Measurements from ENCODE around the gene RINL. TPM values are rescaled to one million over a fixed set of nuclear protein-coding genes. Genes with fewer than 3 reads are reported as not detected.

Gene RINL
- polyA plus RNA-seq, 1 donor from 2014 or later, result 0.77 TPM

GRCh38 chr19:38922482-38922881 lies 44.4 kb upstream of the RINL start:
- no peak for TF ChIP-seq SMC3 (conservative IDR thresholded peaks at IDR 0.05; ENCODE audit: poor library complexity)
- TF ChIP-seq EZH2 (IDR thresholded peaks at IDR 0.05; ENCODE audit: borderline replicate concordance, insufficient read depth, low read length, poor library complexity, severe bottlenecking), result no peak
- no peak for TF ChIP-seq TAF1 (IDR thresholded peaks at IDR 0.05; ENCODE audit: low read depth)
- TF ChIP-seq MXI1 (conservative IDR thresholded peaks at IDR 0.05; ENCODE audit: poor library complexity, severe bottlenecking), result no peak
- TF ChIP-seq, protein P1, sequence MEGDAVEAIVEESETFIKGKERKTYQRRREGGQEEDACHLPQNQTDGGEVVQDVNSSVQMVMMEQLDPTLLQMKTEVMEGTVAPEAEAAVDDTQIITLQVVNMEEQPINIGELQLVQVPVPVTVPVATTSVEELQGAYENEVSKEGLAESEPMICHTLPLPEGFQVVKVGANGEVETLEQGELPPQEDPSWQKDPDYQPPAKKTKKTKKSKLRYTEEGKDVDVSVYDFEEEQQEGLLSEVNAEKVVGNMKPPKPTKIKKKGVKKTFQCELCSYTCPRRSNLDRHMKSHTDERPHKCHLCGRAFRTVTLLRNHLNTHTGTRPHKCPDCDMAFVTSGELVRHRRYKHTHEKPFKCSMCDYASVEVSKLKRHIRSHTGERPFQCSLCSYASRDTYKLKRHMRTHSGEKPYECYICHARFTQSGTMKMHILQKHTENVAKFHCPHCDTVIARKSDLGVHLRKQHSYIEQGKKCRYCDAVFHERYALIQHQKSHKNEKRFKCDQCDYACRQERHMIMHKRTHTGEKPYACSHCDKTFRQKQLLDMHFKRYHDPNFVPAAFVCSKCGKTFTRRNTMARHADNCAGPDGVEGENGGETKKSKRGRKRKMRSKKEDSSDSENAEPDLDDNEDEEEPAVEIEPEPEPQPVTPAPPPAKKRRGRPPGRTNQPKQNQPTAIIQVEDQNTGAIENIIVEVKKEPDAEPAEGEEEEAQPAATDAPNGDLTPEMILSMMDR (IDR thresholded peaks at IDR 0.05; ENCODE audit: poor library complexity, severe bottlenecking), result no peak
- no peak for TF ChIP-seq POLR2AphosphoS5 (IDR thresholded peaks at IDR 0.05)
- no peak for TF ChIP-seq EP300 (conservative IDR thresholded peaks at IDR 0.05; ENCODE audit: poor library complexity, severe bottlenecking)
- no peak for TF ChIP-seq REST (IDR thresholded peaks at IDR 0.05; ENCODE audit: borderline replicate concordance)
- TF ChIP-seq RAD21 (conservative IDR thresholded peaks at IDR 0.05), result no peak
- Histone ChIP-seq H3K9me3 (ENCODE audit: low read length) (no peaks in the 10 kb centered on the region), H2AFZ (ENCODE audit: low read depth, low read length) (no peak overlapping the region), H3K9ac (ENCODE audit: low read length) (no peak overlapping the region), H3K9me2 (ENCODE audit: insufficient read depth, low read length) (no peaks in the 10 kb centered on the region), H3K36me3 (ENCODE audit: insufficient read depth, low read length) (no peaks in the 10 kb centered on the region), H3K27ac (ENCODE audit: low read length) (no peak overlapping the region), H3K4me3 (ENCODE audit: low read length) (no peak overlapping the region), H3K4me2 (ENCODE audit: low read length) (no peak overlapping the region), H3K27me3 (ENCODE audit: insufficient read depth, low read depth, low read length) (no peaks in the 10 kb centered on the region), H3K79me2 (replicated peaks; ENCODE audit: insufficient read depth, low read length) (no peaks in the 10 kb centered on the region), H3F3A (ENCODE audit: insufficient read depth, low read length, poor library complexity, severe bottlenecking) (no peaks in the 10 kb centered on the region), H4K20me1 (ENCODE audit: insufficient read depth) (no peaks in the 10 kb centered on the region)

DNA sequence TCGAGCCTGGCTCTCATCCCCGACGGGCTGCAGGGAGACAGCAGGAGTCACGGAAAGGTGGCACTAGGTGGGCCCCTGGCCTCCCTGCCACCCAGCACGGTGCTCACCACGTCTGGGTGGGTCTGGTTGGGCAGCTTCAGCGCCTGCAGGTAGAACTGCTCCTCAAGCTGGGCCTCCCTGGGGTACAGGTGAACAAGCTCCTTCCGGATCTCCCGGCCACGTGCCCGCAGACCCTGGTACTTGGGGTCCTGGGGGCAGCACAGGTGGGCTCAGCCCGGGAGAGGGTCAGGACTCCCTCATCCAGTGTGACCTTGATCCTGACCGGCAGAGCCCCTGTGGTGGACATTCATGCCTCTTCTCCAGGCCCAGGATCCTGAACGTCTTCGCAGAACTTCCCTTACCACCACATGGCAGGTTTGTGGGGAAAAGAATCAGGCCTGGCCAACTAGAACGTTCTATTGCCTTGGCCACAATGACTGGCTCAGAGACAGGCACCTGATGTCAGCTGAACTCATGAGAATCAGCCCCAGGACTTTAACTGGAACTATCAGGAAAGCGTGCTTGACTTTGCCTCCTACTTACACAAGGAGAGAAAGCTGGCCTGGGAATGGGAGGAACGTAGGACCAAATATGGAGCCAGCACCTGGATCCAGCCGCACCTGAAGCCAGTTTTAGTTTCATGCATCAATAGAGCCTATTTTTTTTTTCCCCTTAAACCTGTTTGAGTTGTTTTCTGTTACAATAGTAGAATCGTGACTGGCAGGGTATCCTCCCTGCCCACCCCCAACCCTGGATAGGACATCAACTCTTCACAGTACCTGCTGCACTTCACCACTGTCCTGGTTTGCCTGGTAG lies 43.6 kb upstream of the RINL start:
- Histone ChIP-seq H3K4me3 (ENCODE audit: low read length) (no peak overlapping the region), H3F3A (ENCODE audit: insufficient read depth, low read length, poor library complexity, severe bottlenecking) (no peaks in the 10 kb centered on the region), H3K9me2 (ENCODE audit: insufficient read depth, low read length) (no peaks in the 10 kb centered on the region), H3K9me3 (ENCODE audit: low read length) (no peaks in the 10 kb centered on the region), H3K4me2 (ENCODE audit: low read length) (no peak overlapping the region), H3K79me2 (replicated peaks; ENCODE audit: insufficient read depth, low read length) (no peaks in the 10 kb centered on the region), H3K9ac (ENCODE audit: low read length) (no peak overlapping the region), H3K27me3 (ENCODE audit: insufficient read depth, low read depth, low read length) (no peaks in the 10 kb centered on the region), H4K20me1 (ENCODE audit: insufficient read depth) (no peaks in the 10 kb centered on the region), H2AFZ (ENCODE audit: low read depth, low read length) (no peak overlapping the region), H3K27ac (ENCODE audit: low read length) (no peak overlapping the region), H3K36me3 (ENCODE audit: insufficient read depth, low read length) (no peaks in the 10 kb centered on the region)
- no peak for TF ChIP-seq SMC3 (conservative IDR thresholded peaks at IDR 0.05; ENCODE audit: poor library complexity)
- no peak for TF ChIP-seq EP300 (conservative IDR thresholded peaks at IDR 0.05; ENCODE audit: poor library complexity, severe bottlenecking)
- TF ChIP-seq RAD21 (conservative IDR thresholded peaks at IDR 0.05), result no peak
- no peak for TF ChIP-seq MXI1 (conservative IDR thresholded peaks at IDR 0.05; ENCODE audit: poor library complexity, severe bottlenecking)
- TF ChIP-seq TAF1 (IDR thresholded peaks at IDR 0.05; ENCODE audit: low read depth), result no peak
- TF ChIP-seq, protein P1 (IDR thresholded peaks at IDR 0.05; ENCODE audit: poor library complexity, severe bottlenecking), result no peak
- no peak for TF ChIP-seq EZH2 (IDR thresholded peaks at IDR 0.05; ENCODE audit: borderline replicate concordance, insufficient read depth, low read length, poor library complexity, severe bottlenecking)
- no peak for TF ChIP-seq REST (IDR thresholded peaks at IDR 0.05; ENCODE audit: borderline replicate concordance)
- TF ChIP-seq POLR2AphosphoS5 (IDR thresholded peaks at IDR 0.05), result no peak

Measured in neural cell (in vitro differentiated cells).